ENCODE data around the gene OMP.
"Not testable (repeated sequence)": the region's sequence is repeated elsewhere in the genome, so short reads cannot be mapped to it uniquely, and the experiment has no call there.

GRCh38 chr11:77097180-77097579 lies 5.5 kb upstream of the OMP start:
- TF ChIP-seq ATF1 (CRISPR knock-in tag; IDR thresholded peaks at IDR 0.05); MAX (CRISPR knock-in tag; IDR thresholded peaks at IDR 0.05); USF2 (CRISPR knock-in tag; IDR thresholded peaks at IDR 0.05); CTCF (IDR thresholded peaks at IDR 0.05); HMGXB4 (CRISPR knock-in tag; IDR thresholded peaks at IDR 0.05): not testable (repeated sequence)
